Measurements from ENCODE around the gene CASZ1.

DNA sequence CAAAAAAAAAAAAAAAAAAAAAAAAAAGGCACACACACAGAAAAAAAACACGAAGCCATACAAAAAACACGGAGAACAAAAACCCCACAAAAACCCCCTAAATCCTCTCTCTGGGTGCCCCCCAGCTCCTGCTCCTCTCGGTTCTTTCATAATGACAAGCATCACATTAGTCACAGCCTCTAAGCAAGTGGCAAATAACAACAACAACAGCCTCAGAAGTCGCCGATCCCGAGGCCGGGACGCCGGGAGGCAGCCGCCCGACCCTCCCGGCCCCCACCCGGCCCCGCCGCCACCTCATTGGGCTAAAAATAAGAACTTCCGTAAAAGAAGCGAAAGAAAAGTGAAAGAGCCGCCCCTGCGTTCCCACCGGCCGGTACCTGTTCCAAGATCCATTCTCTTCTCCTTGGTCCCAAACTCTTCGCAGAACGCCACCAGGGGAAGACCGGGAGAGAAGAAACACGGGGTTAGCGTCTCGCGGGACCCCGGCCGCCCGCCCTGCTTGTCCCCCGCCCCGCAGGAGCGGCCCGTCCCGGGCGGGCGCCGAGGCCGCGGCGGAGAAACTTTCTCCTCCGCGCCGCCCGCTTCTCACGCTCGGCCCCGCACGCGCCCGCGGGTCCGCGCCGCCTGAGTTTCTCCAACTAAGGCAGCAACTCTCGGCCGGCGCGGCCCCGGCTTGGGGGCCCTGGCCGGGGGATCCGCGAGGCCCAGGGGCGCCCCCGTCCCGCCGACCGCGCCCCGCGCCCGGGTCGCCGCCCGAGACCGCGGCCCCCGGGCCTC is 102.8 kb downstream of the CASZ1 start:
- TF ChIP-seq CTCF (IDR thresholded peaks at IDR 0.05) (no peak; the same call in 1 of the 2 replicates), ZFX (IDR thresholded peaks at IDR 0.05; ENCODE audit: borderline replicate concordance) (no peak)
